HepG2 (cell line): ENCODE results near the gene TAF6. TPM values are rescaled to one million over a fixed set of nuclear protein-coding genes. Genes with fewer than 3 reads are reported as not detected.

ENCODE experiments used
- ATAC-seq: fragments of 200-7000 bp; cut with Tn5 transposase; 3 replicates; pipeline ENCODE4 v1.9.1; 2020; ENCODE audit warnings: mild to moderate bottlenecking, moderate library complexity
- BruUV-seq: library from RNA; stranded (reverse); fragments of 400-500 nt; replicated peaks from 2 replicates; lab custom pipeline; 2021; lab: Mats Ljungman, UMichigan
- CTCF ChIA-PET: fragments of 300-600 bp; formaldehyde crosslinking; extraction: SDS; loops from one replicate; lab custom pipeline; 2021; ENCODE audit warnings: low total read pairs, inconsistent platforms, low intra/inter-chr PET ratio; lab: Yijun Ruan, JAX
- POLR2A ChIA-PET: fragments of 350-600 bp; sonication (Branson Sonifier 250); formaldehyde crosslinking; loops from one replicate; lab custom pipeline; 2020; ENCODE audit warnings: antibody characterized with exemption, inconsistent platforms; lab: Yijun Ruan, JAX
- DNase-seq: peaks from one replicate; pipeline ENCODE4 v3.0.0-alpha.2; 2015; ENCODE audit warnings: low spot score
- FAIRE-seq: peaks from 3 replicates; lab custom pipeline; 2011; peaks lifted over from hg19 to GRCh38; lab: Jason Lieb, UNC
- H2AFZ ChIP-seq: one replicate; pipeline ENCODE4 v1.6.1; 2011; ENCODE audit warnings: low read length, inconsistent platforms
- H3K27ac ChIP-seq: fragments of 300-600 bp; 3 replicates; pipeline ENCODE4 v1.8.0; 2011; ENCODE audit warnings: mixed run types, mild to moderate bottlenecking, mixed read lengths, low read length, inconsistent platforms; ENCODE audit not compliant: insufficient read depth; ENCODE audit errors: extremely low read length
- H3K27me3 ChIP-seq, 2 experiments: fragments of 200-600 bp in 1 of 2; 2 replicates in 1 of 2; 3 replicates in 1 of 2; pipeline versions ENCODE4 v1.6.0 to v1.8.0; 2011; ENCODE audit warnings: low read length in 2 of 2, mild to moderate bottlenecking in 2 of 2, moderate library complexity in 2 of 2, inconsistent platforms in 1 of 2; ENCODE audit not compliant: insufficient read depth in 2 of 2, control insufficient read depth in 1 of 2
- H3K36me3 ChIP-seq, 2 experiments: fragments of 200-600 bp in 1 of 2; replicated peaks in 1 of 2; 2 replicates in 1 of 2; 3 replicates in 1 of 2; pipeline versions ENCODE4 v1.5.1 to v1.8.0; 2011; ENCODE audit warnings: low read length in 2 of 2, inconsistent platforms in 1 of 2; ENCODE audit not compliant: insufficient read depth in 2 of 2, control insufficient read depth in 1 of 2
- H3K4me1 ChIP-seq: 2 replicates; pipeline ENCODE4 v1.5.1; 2012; ENCODE audit warnings: low read length, inconsistent platforms; ENCODE audit not compliant: insufficient read depth
- H3K4me2 ChIP-seq: 2 replicates; pipeline ENCODE4 v1.6.0; 2011; ENCODE audit warnings: low read depth, low read length, inconsistent platforms
- H3K4me3 ChIP-seq, 3 experiments: fragments of 200-600 bp in 1 of 3; sonication (generic), shearing (Covaris generic) in 1 of 3; replicated peaks in 1 of 3; 2 replicates each; pipeline ENCODE4 v1.5.1; 2011 to 2016; ENCODE audit warnings: low read length in 3 of 3, inconsistent platforms in 2 of 3, low read depth in 2 of 3, mild to moderate bottlenecking in 2 of 3, control low read depth in 1 of 3, mixed read lengths in 1 of 3; ENCODE audit not compliant: insufficient read depth in 1 of 3
- H3K79me2 ChIP-seq: one replicate; pipeline ENCODE4 v1.6.1; 2011; ENCODE audit warnings: low read length, inconsistent platforms; ENCODE audit not compliant: insufficient read depth
- H3K9ac ChIP-seq: 2 replicates; pipeline ENCODE4 v1.6.0; 2011; ENCODE audit warnings: mild to moderate bottlenecking, low read depth, low read length, inconsistent platforms; ENCODE audit not compliant: insufficient read depth
- H3K9me3 ChIP-seq: 2 replicates; pipeline ENCODE4 v1.5.1; 2012; ENCODE audit warnings: mild to moderate bottlenecking, low read length
- H4K20me1 ChIP-seq: 2 replicates; pipeline ENCODE4 v1.6.0; 2011; ENCODE audit warnings: inconsistent platforms, mild to moderate bottlenecking, low read length, moderate library complexity; ENCODE audit not compliant: insufficient read depth
- AFF4 ChIP-seq: sonication (generic); formaldehyde crosslinking; IDR thresholded peaks from 2 replicates; pipeline ENCODE4 v1.4.0; 2020; ENCODE audit warnings: missing genetic modification reagents
- GLMP ChIP-seq: sonication (generic); formaldehyde crosslinking; IDR thresholded peaks from 2 replicates; pipeline ENCODE4 v1.9.0; 2021; ENCODE audit warnings: missing genetic modification reagents, mild to moderate bottlenecking, borderline replicate concordance
- HMGXB3 ChIP-seq: sonication (generic); formaldehyde crosslinking; IDR thresholded peaks from 2 replicates; pipeline ENCODE4 v1.4.0; 2020; ENCODE audit warnings: missing genetic modification reagents, borderline replicate concordance
- MAX ChIP-seq: IDR thresholded peaks from 2 replicates; pipeline ENCODE4 v1.6.1; 2012; ENCODE audit warnings: inconsistent platforms
- MEIS2 ChIP-seq: sonication (generic); formaldehyde crosslinking; IDR thresholded peaks from 2 replicates; pipeline ENCODE4 v1.9.0; 2021; ENCODE audit warnings: mild to moderate bottlenecking, missing genetic modification reagents
- POLR2AphosphoS5 ChIP-seq: IDR thresholded peaks from 2 replicates; pipeline ENCODE4 v1.6.1; 2012; ENCODE audit warnings: low read depth, low read length
- SP1 ChIP-seq, 2 experiments: fragments of 450-650 bp in 1 of 2; sonication (generic) in 1 of 2; formaldehyde crosslinking in 1 of 2; IDR thresholded peaks; 2 replicates each; pipeline versions ENCODE4 v1.4.0 to v1.6.1; 2016 to 2020; ENCODE audit warnings: missing genetic modification reagents in 1 of 2
- ZNF605 ChIP-seq: sonication (generic); formaldehyde crosslinking; IDR thresholded peaks from 2 replicates; pipeline ENCODE4 v1.8.0; 2022; ENCODE audit warnings: mild to moderate bottlenecking, missing genetic modification reagents
- ZNF709 ChIP-seq: sonication (generic); formaldehyde crosslinking; IDR thresholded peaks from 2 replicates; pipeline ENCODE4 v1.5.0; 2020; ENCODE audit warnings: mild to moderate bottlenecking, missing genetic modification reagents
- WGBS: methylation state at CpG from one replicate; pipeline ENCODE4 v1.1.6; 2017; ENCODE audit warnings: low lambda C conversion rate; 5-methylcytosine and 5-hydroxymethylcytosine counted together
- in situ Hi-C: cut with HindIII; loops from 2 replicates; pipeline ENCODE4 v1.10.0; 2017; ENCODE audit warnings: low pct_unique_long_range_greater_than_20kb; ENCODE audit not compliant: extremely low pct_ligation_motif_present
- intact Hi-C: fragments of 100-400 bp; cut with micrococcal nuclease; formaldehyde crosslinking; loops from one replicate; pipeline ENCODE4 v1.10.0; 2022; ENCODE audit not compliant: unreplicated experiment
- polyA plus RNA-seq, 8 experiments: library from polyadenylated mRNA; depleted of rRNA in 3 of 8; stranded (reverse) in 7 of 8; unstranded in 1 of 8; fragments of >200 nt; fragmentation: Illumina TruSeq in 4 of 8; extraction: Trizol in 4 of 8; gene quantifications; 2 replicates each; pipeline versions ENCODE4 v1.2.1 to v1.2.3, GENCODE V29; 2011 to 2016; ENCODE audit warnings: low read depth in 4 of 8, missing spikeins in 1 of 8, mixed read lengths in 1 of 8; ENCODE audit not compliant: insufficient read depth in 1 of 8
- total RNA-seq, 5 experiments: library from RNA; depleted of rRNA; stranded (reverse); fragments of >200 nt; fragmentation: Illumina TruSeq; extraction: Trizol; gene quantifications; 2 replicates each; pipeline ENCODE4 v1.2.3, GENCODE V29; 2016; ENCODE audit warnings: low read depth in 1 of 5

TAF6 gene
- total and polyA plus RNA-seq, 2 of the 13 experiments (the other 11 are each of a cell fraction or from before 2014, with no cell fraction given): 12.9 to 18.8 TPM

GRCh38 chr7:100156331-100157068 is 37.3 kb upstream of the TAF6 start:
- Histone ChIP-seq H3K4me3 (peak overlapping the region in 1 of 3 experiments; percentile 92; a peak in 1 of 6 replicates), H3K4me1 (peaks cover 67% of the 10 kb centered on the region), H3K27ac (peak overlapping the region; percentile 80), H3K4me2 (0 out of 2 replicates have a peak overlapping the region, but pooled peaks have one; percentile 75), H3K36me3 (peaks cover 6 to 24% of the 10 kb centered on the region in 2 experiments), H3K9ac (no peak overlapping the region), H3K79me2 (peaks cover 2% of the 10 kb centered on the region), H3K27me3 (peaks cover 0 to 7% of the 10 kb centered on the region in 2 experiments; a peak in 1 of 5 replicates), H2AFZ (no peak overlapping the region), H4K20me1 (peaks cover 6% of the 10 kb centered on the region; the same call in 1 of the 2 replicates), H3K9me3 (no peaks in the 10 kb centered on the region)
- DNase-seq: no peak
- ATAC-seq: no peak
- BruUV-seq: no TSS peak
- in situ Hi-C loops: no loop called here
- intact Hi-C loops: no loop called here
- POLR2A ChIA-PET: interaction anchor here (1.6 to 2.1 kb wide), 3 partner anchors 8 to 56 kb away, joined by 3 to 25 read pairs (median 5); partner anchors contain the start of gene LAMTOR4
- CTCF ChIA-PET: no interaction called here
- WGBS: 96% methylated on average over 16 of the region's 16 CpGs
- no peak for FAIRE-seq
- TF ChIP-seq MAX (no peak), SP1 (IDR thresholded peaks at IDR 0.05) (no peak), SP1 (CRISPR knock-in tag; IDR thresholded peaks at IDR 0.05) (no peak), ZNF605 (CRISPR knock-in tag) (no peak), POLR2AphosphoS5 (0 out of 2 replicates have a peak, but pooled peaks have one; percentile 17), MEIS2 (CRISPR knock-in tag) (no peak), HMGXB3 (CRISPR knock-in tag) (no peak), AFF4 (CRISPR knock-in tag) (no peak), ZNF709 (CRISPR knock-in tag) (0 out of 2 replicates have a peak, but pooled peaks have one; percentile 13), GLMP (CRISPR knock-in tag) (no peak)
